Naive thymus-derived CD4-positive, alpha-beta T cell (primary cell): ENCODE measurements around the gene ATF6. TPM values are rescaled to one million over a fixed set of nuclear protein-coding genes. Genes with fewer than 3 reads are reported as not detected.

Experiments used
- ATAC-seq: fragments of 150-1000 bp; cut with Tn5 transposase; 2 replicates; pipeline ENCODE4 v1.10.0; 2021; ENCODE audit warnings: mild to moderate bottlenecking, moderate library complexity
- CTCF ChIA-PET: fragments of 350-600 bp; sonication (Branson Sonifier 250); formaldehyde crosslinking; loops from one replicate; lab custom pipeline; 2021; ENCODE audit warnings: antibody characterized with exemption; lab: Charles Lee
- POLR2A ChIA-PET: fragments of 350-600 bp; sonication (Branson Sonifier 250); formaldehyde crosslinking; loops from one replicate; lab custom pipeline; 2021; ENCODE audit warnings: antibody characterized with exemption, inconsistent platforms; lab: Charles Lee
- DNase-seq, 9 donors: peaks; one replicate each; pipeline versions ENCODE4 v3.0.0 to v3.0.0-alpha.2; 2020 to 2022; ENCODE audit warnings: mixed read lengths in 1 of 9
- H3K27ac ChIP-seq: one replicate; pipeline ENCODE4 v1.7.0; 2013; ENCODE audit warnings: mild to moderate bottlenecking, low read depth, low read length, moderate library complexity
- H3K27me3 ChIP-seq, 2 donors: one replicate each; pipeline ENCODE4 v1.7.0; 2013; ENCODE audit warnings: low read length in 2 of 2, mild to moderate bottlenecking in 2 of 2, moderate library complexity in 2 of 2; ENCODE audit not compliant: control insufficient read depth in 2 of 2, insufficient read depth in 2 of 2
- H3K36me3 ChIP-seq, 3 experiments: 1 replicate in 2 of 3; 2 replicates in 1 of 3; pipeline ENCODE4 v1.7.0; 2013; ENCODE audit warnings: low read length in 3 of 3, mild to moderate bottlenecking in 3 of 3, moderate library complexity in 1 of 3; ENCODE audit not compliant: insufficient read depth in 3 of 3, control insufficient read depth in 2 of 3
- H3K4me1 ChIP-seq, 2 donors: one replicate each; pipeline ENCODE4 v1.7.0; 2013; ENCODE audit warnings: low read length in 2 of 2, mild to moderate bottlenecking in 2 of 2, moderate library complexity in 1 of 2; ENCODE audit not compliant: control insufficient read depth in 2 of 2, insufficient read depth in 2 of 2
- H3K4me3 ChIP-seq: 2 replicates; pipeline ENCODE4 v1.7.0; 2013; ENCODE audit warnings: mild to moderate bottlenecking, low read length
- H3K9me3 ChIP-seq, 3 experiments: 1 replicate in 2 of 3; 2 replicates in 1 of 3; pipeline ENCODE4 v1.7.0; 2013; ENCODE audit warnings: low read length in 3 of 3; ENCODE audit not compliant: control insufficient read depth in 2 of 3
- H3K27ac Mint-ChIP-seq, 9 donors: one replicate each; pipeline ENCODE4 v1.8.0; 2020 to 2022; ENCODE audit warnings: mixed read lengths in 9 of 9, mild to moderate bottlenecking in 8 of 9, moderate library complexity in 5 of 9, inconsistent platforms in 2 of 9
- H3K27me3 Mint-ChIP-seq, 5 donors: one replicate each; pipeline ENCODE4 v1.8.0; 2021 to 2022; ENCODE audit warnings: mixed read lengths in 5 of 5, mild to moderate bottlenecking in 1 of 5
- H3K36me3 Mint-ChIP-seq, 5 donors: one replicate each; pipeline ENCODE4 v1.8.0; 2020 to 2022; ENCODE audit warnings: mixed read lengths in 5 of 5, mild to moderate bottlenecking in 3 of 5, inconsistent platforms in 1 of 5
- H3K4me1 Mint-ChIP-seq, 7 donors: one replicate each; pipeline ENCODE4 v1.8.0; 2020 to 2022; ENCODE audit warnings: mixed read lengths in 7 of 7, mild to moderate bottlenecking in 3 of 7, inconsistent platforms in 1 of 7
- H3K4me3 Mint-ChIP-seq, 10 donors: one replicate each; pipeline ENCODE4 v1.8.0; 2020 to 2022; ENCODE audit warnings: mild to moderate bottlenecking in 10 of 10, mixed read lengths in 10 of 10, moderate library complexity in 6 of 10, inconsistent platforms in 2 of 10
- H3K9me3 Mint-ChIP-seq, 11 donors: one replicate each; pipeline ENCODE4 v1.8.0; 2020 to 2022; ENCODE audit warnings: mixed read lengths in 11 of 11, mild to moderate bottlenecking in 4 of 11, inconsistent platforms in 1 of 11, moderate library complexity in 1 of 11
- intact Hi-C, 2 donors: fragments of 100-400 bp; cut with micrococcal nuclease; formaldehyde crosslinking; loops; one replicate each; pipeline ENCODE4 v1.15.1; 2023
- polyA plus RNA-seq, 2 donors: library from polyadenylated mRNA; unstranded; fragments of 300-500 nt; fragmentation: Illumina TruSeq; gene quantifications; one replicate each; pipeline ENCODE4 v1.2.3, GENCODE V29; 2021
- total RNA-seq, 6 experiments: library from RNA in 5 of 6; stranded (reverse) in 5 of 6; gene quantifications; 1 replicate in 5 of 6; 2 replicates in 1 of 6; pipeline ENCODE4 v1.2.3 and lab custom pipeline; 2021 to 2026

Gene ATF6
- total and polyA plus RNA-seq, 7 experiments from 2014 or later: 17.9 to 27.5 (median 22.5) TPM

GRCh38 chr1:161781995-161782394, 15.9 kb downstream of the ATF6 start:
- Histone ChIP-seq H3K9me3 (no peaks in the 10 kb centered on the region), H3K27me3 (no peaks in the 10 kb centered on the region), H3K27ac (no peak overlapping the region), H3K4me3 (no peak overlapping the region), H3K4me1 (peaks cover 4 to 13% of the 10 kb centered on the region in 2 donors), H3K36me3 (peaks cover 0 to 44% (median 10%) of the 10 kb centered on the region in 3 experiments)
- Mint-ChIP-seq H3K4me1 (peaks cover 4 to 12% (median 9%) of the 10 kb centered on the region in 7 donors), H3K4me3 (no peak overlapping the region), H3K27ac (peak overlapping the region in 1 of 9 donors; percentile 41), H3K9me3 (no peaks in the 10 kb centered on the region), H3K36me3 (peaks cover 6 to 40% (median 25%) of the 10 kb centered on the region in 5 donors), H3K27me3 (no peaks in the 10 kb centered on the region)
- no peak for DNase-seq
- CTCF ChIA-PET: interaction anchor here (1.0 kb wide), 1 partner anchor 12 kb away, joined by 3 read pairs; no protein-coding TSS in a partner anchor
- no peak for ATAC-seq
- intact Hi-C loops: no loop called here
- POLR2A ChIA-PET: no interaction called here

GRCh38 chr1:161782886-161783285, 16.8 kb downstream of the ATF6 start:
- peaks cover 4 to 12% (median 9%) of the 10 kb centered on the region in 7 donors for H3K4me1 Mint-ChIP-seq
- CTCF ChIA-PET: interaction anchor here (0.6 to 2.0 kb wide), 4 partner anchors 10 to 13 kb away, joined by 3 to 8 read pairs (median 3); no protein-coding TSS in a partner anchor
- no peak overlapping the region for H3K4me3 Mint-ChIP-seq
- POLR2A ChIA-PET: no interaction called here
- no peak overlapping the region for H3K27ac Mint-ChIP-seq
- peaks cover 0 to 4% of the 10 kb centered on the region in 2 donors for H3K4me1 ChIP-seq
- H3K9me3 ChIP-seq: no peaks in the 10 kb centered on the region
- intact Hi-C loops: no loop called here
- no peaks in the 10 kb centered on the region for H3K9me3 Mint-ChIP-seq
- H3K36me3 Mint-ChIP-seq: peaks cover 10 to 44% (median 31%) of the 10 kb centered on the region in 5 donors
- no peaks in the 10 kb centered on the region for H3K27me3 Mint-ChIP-seq
- H3K4me3 ChIP-seq: no peak overlapping the region
- no peaks in the 10 kb centered on the region for H3K27me3 ChIP-seq
- H3K36me3 ChIP-seq: peaks cover 0 to 50% (median 10%) of the 10 kb centered on the region in 3 experiments
- DNase-seq (no peak), ATAC-seq (no peak)
- H3K27ac ChIP-seq: no peak overlapping the region

GRCh38 chr1:161784968-161785367, 18.8 kb downstream of the ATF6 start:
- Mint-ChIP-seq H3K27me3 (no peaks in the 10 kb centered on the region), H3K27ac (peak overlapping the region in 3 of 9 donors; percentile 12 to 32 (median 13)), H3K36me3 (peaks cover 10 to 39% (median 31%) of the 10 kb centered on the region in 5 donors), H3K4me3 (no peak overlapping the region), H3K4me1 (peaks cover 0 to 10% (median 6%) of the 10 kb centered on the region in 7 donors), H3K9me3 (no peaks in the 10 kb centered on the region)
- H3K27ac ChIP-seq: no peak overlapping the region
- H3K36me3 ChIP-seq: peaks cover 0 to 50% (median 10%) of the 10 kb centered on the region in 3 experiments
- ChIA-PET POLR2A (no interaction called here), CTCF (interaction anchor here (0.9 to 2.0 kb wide), 2 partner anchors 7 to 253 kb away, joined by 5 to 8 read pairs; no protein-coding TSS in a partner anchor)
- no peaks in the 10 kb centered on the region for H3K4me1 ChIP-seq
- no peak for ATAC-seq
- no peaks in the 10 kb centered on the region for H3K9me3 ChIP-seq
- H3K27me3 ChIP-seq: no peaks in the 10 kb centered on the region
- DNase-seq: no peak
- intact Hi-C loops: no loop called here
- H3K4me3 ChIP-seq: no peak overlapping the region

- Mint-ChIP-seq H3K27ac (peak overlapping the region in 1 of 9 donors; percentile 63), H3K4me1 (peaks cover 0 to 18% (median 6%) of the 10 kb centered on the region in 7 donors)
- POLR2A ChIA-PET: no interaction called here
These were observed 21.2 kb downstream of the ATF6 start for GRCh38 chr1:161787355-161787754.

GRCh38 chr1:161790587-161791317, 24.6 kb downstream of the ATF6 start:
- Mint-ChIP-seq H3K27me3 (no peaks in the 10 kb centered on the region), H3K36me3 (peaks cover 22 to 53% (median 31%) of the 10 kb centered on the region in 5 donors), H3K9me3 (no peaks in the 10 kb centered on the region), H3K27ac (peak overlapping the region in 2 of 9 donors; percentile 39 to 58), H3K4me1 (peaks cover 0 to 26% (median 9%) of the 10 kb centered on the region in 7 donors), H3K4me3 (no peak overlapping the region)
- CTCF ChIA-PET: interaction anchor here (4.1 kb wide), 1 partner anchor 245 kb away, joined by 136 read pairs; no protein-coding TSS in a partner anchor
- no peak overlapping the region for H3K27ac ChIP-seq
- intact Hi-C loops: loop anchor here (5.0 to 10.0 kb wide), 3 partner anchors 74 to 602 kb away; no protein-coding TSS in a partner anchor
- POLR2A ChIA-PET: no interaction called here
- peaks cover 14 to 60% (median 17%) of the 10 kb centered on the region in 3 experiments for H3K36me3 ChIP-seq
- no peaks in the 10 kb centered on the region for H3K9me3 ChIP-seq
- no peak overlapping the region for H3K4me3 ChIP-seq
- ATAC-seq (no peak), DNase-seq (no peak)
- H3K4me1 ChIP-seq: no peaks in the 10 kb centered on the region
- H3K27me3 ChIP-seq: no peaks in the 10 kb centered on the region

More at GRCh38 chr1:161787355-161787754, 21.2 kb downstream of the ATF6 start:
- no peak overlapping the region for H3K4me3 ChIP-seq
- H3K4me1 ChIP-seq: no peaks in the 10 kb centered on the region
- intact Hi-C loops: loop anchor here in 1 of 2 donors (1.0 to 2.0 kb wide), 2 partner anchors 15 to 24 kb away; no protein-coding TSS in a partner anchor
- H3K27me3 ChIP-seq: no peaks in the 10 kb centered on the region
- Mint-ChIP-seq H3K4me3 (no peak overlapping the region), H3K9me3 (no peaks in the 10 kb centered on the region), H3K36me3 (peaks cover 15 to 47% (median 28%) of the 10 kb centered on the region in 5 donors), H3K27me3 (no peaks in the 10 kb centered on the region)
- H3K9me3 ChIP-seq: no peaks in the 10 kb centered on the region
- no peak overlapping the region for H3K27ac ChIP-seq
- ATAC-seq: no peak
- H3K36me3 ChIP-seq: peaks cover 6 to 54% (median 7%) of the 10 kb centered on the region in 3 experiments
- DNase-seq: no peak
- CTCF ChIA-PET: no interaction called here

GRCh38 chr1:161791904-161792655, 26.0 kb downstream of the ATF6 start:
- ChIA-PET POLR2A (no interaction called here), CTCF (interaction anchor here (0.6 to 4.1 kb wide), 22 partner anchors 8 to 252 kb away, joined by 3 to 136 read pairs (median 4); partner anchors contain the start of gene OLFML2B)
- Mint-ChIP-seq H3K36me3 (peaks cover 16 to 53% (median 25%) of the 10 kb centered on the region in 5 donors), H3K27ac (peak overlapping the region in 1 of 9 donors; percentile 38), H3K9me3 (no peaks in the 10 kb centered on the region), H3K4me3 (no peak overlapping the region), H3K4me1 (peaks cover 0 to 26% (median 9%) of the 10 kb centered on the region in 7 donors), H3K27me3 (no peaks in the 10 kb centered on the region)
- no peaks in the 10 kb centered on the region for H3K4me1 ChIP-seq
- ATAC-seq (no peak), DNase-seq (no peak)
- no peak overlapping the region for H3K4me3 ChIP-seq
- no peaks in the 10 kb centered on the region for H3K27me3 ChIP-seq
- intact Hi-C loops: loop anchor here (1.0 to 10.0 kb wide), 6 partner anchors 73 to 600 kb away; no protein-coding TSS in a partner anchor
- peaks cover 18 to 63% (median 18%) of the 10 kb centered on the region in 3 experiments for H3K36me3 ChIP-seq
- H3K9me3 ChIP-seq: no peaks in the 10 kb centered on the region
- no peak overlapping the region for H3K27ac ChIP-seq
